HEK293T (cell line): Measurements from ENCODE around the gene DNAJC5.

ENCODE experiments used
- HDGF ChIP-seq: fragments of 450-650 bp; IDR thresholded peaks from 2 replicates; pipeline ENCODE4 v1.6.1; 2017; ENCODE audit warnings: antibody characterized with exemption, borderline replicate concordance
- TARDBP ChIP-seq: fragments of 450-650 bp; IDR thresholded peaks from 2 replicates; pipeline ENCODE4 v1.6.1; 2016

DNA sequence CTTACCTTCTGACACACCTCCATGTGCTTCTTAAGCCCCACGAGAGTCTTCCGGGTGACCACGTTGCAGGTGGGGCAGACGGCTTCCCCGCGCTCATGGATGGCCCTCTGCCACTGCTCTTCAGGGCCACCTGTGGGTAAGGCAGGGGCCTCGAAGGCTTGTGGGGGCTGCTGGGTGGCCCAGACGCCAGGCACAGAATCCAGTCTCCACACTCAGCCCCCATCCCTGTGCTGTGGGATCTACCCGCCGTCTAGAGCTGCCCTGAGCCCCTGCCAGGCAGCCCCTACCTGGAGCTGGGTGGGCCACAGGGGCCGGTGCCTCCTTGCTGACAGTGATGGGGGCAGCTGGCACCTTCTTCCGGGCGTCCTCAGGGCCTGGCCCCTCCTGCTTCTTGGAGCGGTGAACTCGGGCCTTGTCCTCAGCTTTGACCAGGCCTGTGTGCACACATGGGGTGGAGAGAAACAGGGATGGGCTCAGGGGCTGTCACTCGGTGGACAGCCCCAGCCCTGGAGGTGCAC lies 68.9 kb downstream of the DNAJC5 start:
- TF ChIP-seq HDGF (no peak), TARDBP (no peak)
